ENCODE data around the gene DNAJC21. TPM values are rescaled to one million over a fixed set of nuclear protein-coding genes. Genes with fewer than 3 reads are reported as not detected.

The DNAJC21 gene
- total and polyA plus RNA-seq, 9 of the 15 experiments (the other 6 are each of a cell fraction or from before 2014, with no cell fraction given), result 26.6 to 105 (median 70.7) TPM

- TF ChIP-seq CHD7 (IDR thresholded peaks at IDR 0.05; ENCODE audit: low read depth, low read length) (no peak), POLR2A (conservative IDR thresholded peaks at IDR 0.05) (no peak), EP300 (IDR thresholded peaks at IDR 0.05; ENCODE audit: low read length) (peak; percentile 90), HDAC1 (IDR thresholded peaks at IDR 0.05) (peak in 1 of 2 experiments; percentile 63; a peak in 1 of 4 replicates), MNT (conservative IDR thresholded peaks at IDR 0.05) (peak in 1 of 2 experiments; percentile 47; a peak in 1 of 4 replicates), SNRNP70 (optimal IDR thresholded peaks at IDR 0.05; ENCODE audit: low read depth, low read length) (no peak), POLR3G (IDR thresholded peaks at IDR 0.05; ENCODE audit: extremely low read depth, insufficient read length, insufficient replicate concordance) (no peak), TAL1 (IDR thresholded peaks at IDR 0.05) (peak; percentile 62), KHSRP (IDR thresholded peaks at IDR 0.05) (no peak), RBM17 (IDR thresholded peaks at IDR 0.05; ENCODE audit: borderline replicate concordance, low read depth, low read length) (no peak), MLLT1 (IDR thresholded peaks at IDR 0.05) (peak in 1 of 2 experiments; percentile 69; a peak in 2 of 4 replicates)
Measured at GRCh38 chr5:34923694-34924461, 5.5 kb upstream of the DNAJC21 start (continued).
